ENCODE data around the gene NUTM2D. TPM values are rescaled to one million over a fixed set of nuclear protein-coding genes. Genes with fewer than 3 reads are reported as not detected.
A peak's percentile ranks its signal among the peaks of the same experiment; 100 is the strongest.
"Not testable (repeated sequence)": the region's sequence is repeated elsewhere in the genome, so short reads cannot be mapped to it uniquely, and the experiment has no call there.

Gene NUTM2D
- total RNA-seq, 2 donors from 2014 or later = 1.8 to 3.3 TPM

DNA sequence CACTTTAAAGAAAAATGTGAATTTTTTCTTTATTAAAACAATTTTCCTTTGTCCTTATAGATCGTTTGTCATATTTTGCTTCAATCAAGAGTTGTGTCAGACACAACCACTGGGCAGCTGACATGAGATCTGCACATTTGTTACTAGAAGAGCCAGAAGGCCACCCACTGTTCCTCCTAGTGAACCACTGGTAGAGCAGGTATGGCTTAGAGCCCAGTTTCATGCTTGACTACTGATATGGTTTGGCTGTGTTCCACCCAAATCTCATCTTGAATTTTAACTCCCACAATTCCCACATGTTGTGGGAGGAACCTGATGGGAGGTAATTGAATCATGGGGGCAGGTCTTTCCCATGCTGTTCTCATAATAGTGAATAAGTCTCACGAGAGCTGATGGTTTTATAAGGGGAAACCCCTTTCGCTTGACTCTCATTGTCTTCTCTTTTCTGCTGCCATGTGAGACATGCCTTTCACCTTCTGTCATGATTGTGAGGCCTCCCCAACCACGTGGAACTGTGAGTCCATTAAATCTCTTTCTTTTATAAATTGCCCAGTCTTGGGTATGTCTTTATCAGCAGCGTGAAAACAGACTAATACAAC lies 28.3 kb downstream of the NUTM2D start:
- intact Hi-C loops (cut with DNase I); H3K27me3 ChIP-seq; H3K4me1 ChIP-seq; H3K9ac ChIP-seq (ENCODE audit: low read depth in 2 of 2, low read length in 2 of 2); DNase-seq; H3K4me3 ChIP-seq; H3K36me3 ChIP-seq; H3K27ac ChIP-seq; H3K9me3 ChIP-seq: not testable (repeated sequence)

DNA sequence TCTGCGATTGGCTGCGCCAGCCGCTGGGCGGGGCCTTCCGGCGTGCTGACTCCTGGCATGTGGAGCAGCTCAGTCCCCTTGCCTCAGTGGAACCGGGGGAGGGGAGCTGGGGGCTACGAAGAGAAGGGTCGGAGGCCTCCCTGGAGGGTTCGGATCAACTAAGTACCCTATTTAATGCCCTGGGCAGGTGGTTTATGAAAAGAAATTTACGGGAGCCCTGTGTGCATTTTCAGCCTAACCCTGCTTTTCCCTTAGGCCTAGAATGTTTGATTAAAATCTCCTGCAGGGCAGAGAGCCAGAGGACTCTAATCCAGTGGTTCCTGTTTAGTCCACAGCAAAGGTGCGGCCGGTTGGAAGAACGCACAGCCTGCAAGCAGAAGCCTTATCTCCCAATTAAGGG lies 33.8 kb downstream of the NUTM2D start:
- intact Hi-C loops (cut with DNase I); H3K4me3 ChIP-seq; DNase-seq; H3K27ac ChIP-seq; H3K9ac ChIP-seq (ENCODE audit: low read depth in 2 of 2, low read length in 2 of 2); H3K9me3 ChIP-seq; H3K36me3 ChIP-seq; H3K27me3 ChIP-seq; H3K4me1 ChIP-seq: not testable (repeated sequence)

DNA sequence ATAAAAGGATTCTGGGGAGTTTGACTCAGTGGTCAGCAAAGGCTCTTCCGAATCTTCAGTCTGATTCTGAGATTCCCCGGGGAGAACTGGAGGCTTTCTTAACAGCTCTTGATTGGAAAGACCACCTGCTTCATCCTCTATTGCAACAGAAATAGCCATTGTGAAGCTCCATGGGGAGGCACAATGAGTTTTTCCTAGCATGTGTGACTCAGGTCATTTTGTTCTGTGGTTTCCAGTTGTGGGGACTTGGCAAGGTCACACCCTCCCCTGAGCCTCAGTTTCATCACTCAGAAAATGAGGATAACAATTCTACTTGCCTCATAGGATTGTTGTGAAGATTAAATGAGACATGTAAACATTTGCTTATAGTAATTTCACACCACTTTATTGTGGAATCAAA lies 38.7 kb downstream of the NUTM2D start:
- H3K9ac ChIP-seq (ENCODE audit: low read depth in 2 of 2, low read length in 2 of 2); H3K27me3 ChIP-seq; DNase-seq; H3K4me1 ChIP-seq; H3K4me3 ChIP-seq; H3K36me3 ChIP-seq; H3K9me3 ChIP-seq; H3K27ac ChIP-seq; intact Hi-C loops (cut with DNase I): not testable (repeated sequence)

DNA sequence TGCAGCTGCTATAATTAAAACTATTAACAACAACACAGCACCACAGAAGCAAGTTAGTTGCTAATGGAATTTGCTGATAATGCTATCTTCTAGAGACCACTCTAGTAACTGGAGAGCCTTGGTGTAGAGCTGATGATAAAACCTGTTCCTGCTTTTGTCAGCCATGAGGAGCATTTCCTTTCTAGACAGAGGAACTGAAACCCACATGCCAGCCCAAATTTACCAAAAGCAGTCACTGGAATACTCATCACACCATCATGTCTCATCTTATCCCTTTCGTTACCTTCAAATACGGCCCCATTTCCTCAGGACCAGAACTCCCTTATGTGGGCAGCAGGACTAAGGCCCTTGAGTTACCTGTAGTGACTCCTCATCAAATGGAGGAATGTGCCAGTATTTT lies 40.9 kb downstream of the NUTM2D start:
- DNase-seq; H3K27me3 ChIP-seq; H3K9ac ChIP-seq (ENCODE audit: low read depth in 2 of 2, low read length in 2 of 2); H3K4me1 ChIP-seq; H3K27ac ChIP-seq; H3K4me3 ChIP-seq; H3K36me3 ChIP-seq; H3K9me3 ChIP-seq; intact Hi-C loops (cut with DNase I): not testable (repeated sequence)

DNA sequence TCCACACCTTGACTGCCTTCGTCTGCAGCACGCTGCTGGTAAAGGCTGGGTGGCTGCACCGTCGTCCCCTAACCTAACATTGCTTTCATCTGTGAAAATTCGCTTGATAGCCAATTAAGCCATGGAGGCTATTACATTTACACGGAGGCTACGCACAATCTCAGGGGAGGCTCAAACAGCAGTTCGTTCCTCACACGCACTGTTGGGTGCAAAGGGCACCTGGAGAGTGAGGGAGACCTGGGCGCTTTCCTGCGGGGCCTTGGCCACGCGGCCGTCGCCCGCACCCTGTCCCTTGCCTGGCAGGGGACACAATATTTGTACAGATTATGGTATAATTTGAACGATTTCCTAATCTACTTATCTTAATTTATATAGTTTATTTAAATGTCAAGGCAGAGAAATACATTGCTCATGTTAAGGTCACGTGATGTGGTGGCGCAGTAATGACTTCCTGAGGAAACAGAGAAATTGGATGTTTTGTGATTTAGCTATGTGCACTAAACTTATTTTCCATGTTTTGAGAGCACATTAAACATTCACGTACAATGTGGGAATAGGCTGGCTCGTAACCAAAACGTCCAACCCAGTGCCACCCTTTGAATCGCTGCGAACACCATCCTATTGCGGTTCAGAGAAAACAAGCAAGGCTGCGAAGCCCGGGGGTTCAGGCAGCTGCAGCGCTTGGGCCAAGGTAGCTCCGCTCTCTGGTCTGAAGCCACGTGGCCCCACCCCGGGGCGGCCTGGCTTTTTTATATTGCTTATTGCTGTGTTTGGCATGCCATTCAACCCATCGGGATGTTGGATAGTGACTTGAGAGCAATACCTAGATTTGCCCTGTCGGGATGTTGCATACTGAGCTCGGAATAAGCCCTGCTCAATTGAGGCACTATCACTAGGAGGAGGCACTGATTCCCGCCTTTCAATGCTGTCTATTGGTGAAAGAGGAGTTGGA lies 50.2 kb downstream of the NUTM2D start:
- H3K9me3 ChIP-seq; H3K27me3 ChIP-seq; H3K4me1 ChIP-seq; H3K27ac ChIP-seq; H3K36me3 ChIP-seq; intact Hi-C loops (cut with DNase I): not testable (repeated sequence)
- peak; percentile 25 for DNase-seq
- peak overlapping the region; percentile 5 for H3K4me3 ChIP-seq
- H3K9ac ChIP-seq (ENCODE audit: low read depth in 2 of 2, low read length in 2 of 2) = peak overlapping the region in 1 of 2 donors; percentile 24

DNA sequence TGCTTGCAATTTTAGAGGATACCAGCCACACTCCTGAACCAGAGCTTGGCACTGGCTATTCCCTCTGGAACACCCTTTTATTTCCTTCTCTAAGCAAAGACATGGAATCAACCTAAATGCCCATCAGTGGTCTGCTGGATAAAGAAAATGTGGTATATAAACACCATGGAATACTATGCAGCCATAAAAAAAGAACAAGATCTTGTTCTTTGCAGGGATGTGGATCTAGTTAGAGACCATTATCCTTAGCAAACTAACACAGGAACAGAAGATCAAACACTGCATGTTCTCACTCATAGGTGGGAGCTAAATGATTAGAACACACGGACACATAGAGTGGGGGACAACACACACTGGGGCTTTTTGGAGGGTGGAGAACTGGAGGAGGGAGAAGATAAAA lies 56.4 kb downstream of the NUTM2D start:
- H3K9ac ChIP-seq (ENCODE audit: low read depth in 2 of 2, low read length in 2 of 2); H3K27me3 ChIP-seq; intact Hi-C loops (cut with DNase I); H3K36me3 ChIP-seq; H3K4me1 ChIP-seq; DNase-seq; H3K27ac ChIP-seq; H3K9me3 ChIP-seq; H3K4me3 ChIP-seq: not testable (repeated sequence)

Other genes starting within 250 kb of the NUTM2D start
- 1 to 10 TPM in 1 of 2 donors, under 1 TPM in 1; 0.62 to 1.6 TPM for gene NUTM2A, start 132.3 kb upstream of the NUTM2D start, total RNA-seq
- gene MINPP1, start 147.1 kb downstream of the NUTM2D start, total RNA-seq = 10 to 100 TPM; 19.7 to 24.0 TPM

Data from colonic mucosa (tissue), 4 donors.